Measurements from ENCODE around the gene GSTM5.
"Not testable (repeated sequence)": the region's sequence is repeated elsewhere in the genome, so short reads cannot be mapped to it uniquely, and the experiment has no call there.

The GSTM5 gene

GRCh38 chr1:109759513-109760334, 47.7 kb downstream of the GSTM5 start:
- TF ChIP-seq ZNF274 (IDR thresholded peaks at IDR 0.05; ENCODE audit: low read depth, low read length), result no peak
- H3K4me3 ChIP-seq (ENCODE audit: low read length), result no peak overlapping the region

- no peak overlapping the region for H3K4me3 ChIP-seq (ENCODE audit: low read length)
- TF ChIP-seq ZNF274 (IDR thresholded peaks at IDR 0.05; ENCODE audit: low read depth, low read length), result no peak
Observed at GRCh38 chr1:109760581-109761226, 48.7 kb downstream of the GSTM5 start.

- H3K4me3 ChIP-seq (ENCODE audit: low read length), result no peak overlapping the region
- TF ChIP-seq ZNF274 (IDR thresholded peaks at IDR 0.05; ENCODE audit: low read depth, low read length), result no peak
Observed at GRCh38 chr1:109761227-109762038, 49.4 kb downstream of the GSTM5 start.

GRCh38 chr1:109762039-109762585, 50.1 kb downstream of the GSTM5 start:
- TF ChIP-seq ZNF274 (IDR thresholded peaks at IDR 0.05; ENCODE audit: low read depth, low read length), result no peak
- no peak overlapping the region for H3K4me3 ChIP-seq (ENCODE audit: low read length)

GRCh38 chr1:109762821-109763645, 51.0 kb downstream of the GSTM5 start:
- TF ChIP-seq ZNF274 (IDR thresholded peaks at IDR 0.05; ENCODE audit: low read depth, low read length), result no peak
- no peak overlapping the region for H3K4me3 ChIP-seq (ENCODE audit: low read length)

GRCh38 chr1:109763646-109764415, 51.8 kb downstream of the GSTM5 start, which contains the start of gene EPS8L3:
TSS of gene EPS8L3 (minus strand) at chr1:109763923. CDS start at chr1:109761749, 2,174 bp downstream.
- TF ChIP-seq ZNF274 (IDR thresholded peaks at IDR 0.05; ENCODE audit: low read depth, low read length), result no peak
- no peak within 1 kb of the TSS for H3K4me3 ChIP-seq (ENCODE audit: low read length)

GRCh38 chr1:109764561-109765482, 52.8 kb downstream of the GSTM5 start:
- no peak overlapping the region for H3K4me3 ChIP-seq (ENCODE audit: low read length)
- TF ChIP-seq ZNF274 (IDR thresholded peaks at IDR 0.05; ENCODE audit: low read depth, low read length), result no peak

GRCh38 chr1:109765483-109765815, 53.4 kb downstream of the GSTM5 start:
- TF ChIP-seq ZNF274 (IDR thresholded peaks at IDR 0.05; ENCODE audit: low read depth, low read length), result no peak
- H3K4me3 ChIP-seq (ENCODE audit: low read length), result no peak overlapping the region

- no peak for TF ChIP-seq ZNF274 (IDR thresholded peaks at IDR 0.05; ENCODE audit: low read depth, low read length)
- H3K4me3 ChIP-seq (ENCODE audit: low read length), result no peak overlapping the region
Observed at GRCh38 chr1:109765896-109766615, 54.0 kb downstream of the GSTM5 start.

- H3K4me3 ChIP-seq (ENCODE audit: low read length), result not testable (repeated sequence)
Observed at GRCh38 chr1:109766991-109767636, 55.1 kb downstream of the GSTM5 start.
